Jurkat, Clone E6-1 (cell line): Measurements from ENCODE around the gene EML2.

Experiments
- DNase-seq: peaks from one replicate; pipeline ENCODE4 v3.0.0-alpha.2; 2011; ENCODE audit warnings: low read depth, low spot score
- H3K4me3 ChIP-seq: 2 replicates; pipeline ENCODE4 v1.5.1; 2011; ENCODE audit warnings: mild to moderate bottlenecking, low read length, control low read depth, moderate library complexity

The EML2 gene

DNA sequence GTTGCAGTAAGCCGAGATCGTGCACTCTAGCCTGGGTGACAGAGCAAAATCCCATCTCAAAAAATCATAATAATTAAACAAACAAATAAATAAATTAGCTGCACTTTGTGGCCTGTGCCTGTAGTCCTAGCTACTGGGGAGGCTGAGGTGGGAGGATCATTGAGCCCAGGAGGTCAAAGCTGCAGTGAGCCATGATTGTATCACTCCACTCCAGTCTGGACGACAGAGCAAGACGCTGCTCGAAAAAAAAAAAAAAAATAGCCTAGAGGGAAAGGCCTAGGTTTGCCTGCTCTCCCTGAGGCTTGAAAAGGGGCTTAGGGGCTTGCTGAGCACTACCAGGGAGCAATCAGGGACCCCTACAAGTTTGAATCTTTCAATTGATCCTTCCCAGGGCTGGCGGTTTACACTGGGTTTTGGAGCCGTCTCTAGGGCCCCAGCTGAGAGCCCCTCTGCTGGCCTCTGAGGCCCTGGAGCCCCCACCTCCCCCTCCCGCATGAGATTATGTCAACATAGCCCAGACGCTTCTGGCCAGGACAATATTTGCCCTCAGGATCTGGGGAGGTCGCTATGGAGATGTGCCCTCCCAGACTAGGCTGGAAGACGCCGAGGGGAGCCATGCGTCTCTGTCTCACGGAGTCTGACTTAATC is 18.4 kb upstream of the EML2 start:
- DNase-seq, result no peak
- no peak overlapping the region for H3K4me3 ChIP-seq

DNA sequence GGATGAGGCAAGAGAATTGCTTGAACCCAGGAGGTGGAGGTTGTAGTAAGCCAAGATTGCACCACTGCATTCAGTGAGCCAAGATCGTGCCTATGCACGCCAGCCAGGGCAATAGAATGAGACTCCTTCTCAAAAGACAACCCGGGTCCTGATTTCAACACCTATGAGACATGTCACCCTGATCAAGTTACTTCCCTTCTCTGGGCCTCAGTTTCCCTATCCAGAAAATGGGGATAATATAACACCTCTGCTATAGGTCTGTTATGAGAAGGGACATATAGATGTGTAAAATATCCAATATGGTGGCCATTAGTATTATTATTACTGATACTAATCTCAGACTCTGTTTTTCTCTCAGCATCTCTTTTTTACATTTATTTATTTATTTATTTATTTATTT is 15.9 kb upstream of the EML2 start:
- no peak overlapping the region for H3K4me3 ChIP-seq
- DNase-seq, result no peak

DNA sequence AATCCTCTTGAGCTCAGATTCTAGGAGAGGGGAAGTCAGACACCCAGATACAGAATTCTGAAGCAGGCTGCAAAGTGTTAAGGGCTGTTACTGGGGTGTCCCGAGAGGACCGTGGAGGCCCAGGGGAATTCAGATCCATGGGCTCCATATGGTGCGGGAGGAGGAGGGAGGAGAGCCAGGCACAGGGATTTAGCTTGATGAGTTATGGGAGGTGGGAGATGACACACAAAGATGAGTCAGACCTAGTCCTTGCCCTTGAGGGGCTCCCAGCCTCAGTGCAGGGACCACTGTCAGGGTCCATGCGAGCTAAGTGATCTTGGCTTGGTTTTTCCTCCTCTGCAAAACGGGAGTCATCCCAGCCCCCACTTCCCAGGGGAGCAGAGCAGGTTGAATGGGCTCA is 14.4 kb upstream of the EML2 start:
- H3K4me3 ChIP-seq, result no peak overlapping the region
- no peak for DNase-seq

DNA sequence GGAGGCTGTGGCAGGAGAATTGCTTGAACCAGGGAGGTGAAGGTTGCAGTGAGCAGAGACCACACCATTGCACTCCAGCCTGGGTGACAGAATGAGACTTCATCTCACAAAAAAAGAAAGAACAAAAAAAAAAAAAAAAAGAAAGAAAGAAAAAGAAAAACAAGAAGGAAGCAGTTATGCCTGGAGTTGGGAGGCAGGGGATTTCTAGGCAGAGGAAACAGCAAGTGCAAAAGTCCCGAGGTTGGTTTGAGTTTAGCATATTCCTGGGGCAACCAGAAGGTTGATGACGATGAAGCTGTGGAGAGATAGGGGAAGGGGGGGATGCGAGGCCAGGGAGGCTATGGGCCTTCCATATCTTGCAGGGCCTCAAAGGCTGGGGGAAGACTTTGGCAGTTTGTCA is 11.5 kb upstream of the EML2 start:
- no peak overlapping the region for H3K4me3 ChIP-seq
- DNase-seq, result no peak

DNA sequence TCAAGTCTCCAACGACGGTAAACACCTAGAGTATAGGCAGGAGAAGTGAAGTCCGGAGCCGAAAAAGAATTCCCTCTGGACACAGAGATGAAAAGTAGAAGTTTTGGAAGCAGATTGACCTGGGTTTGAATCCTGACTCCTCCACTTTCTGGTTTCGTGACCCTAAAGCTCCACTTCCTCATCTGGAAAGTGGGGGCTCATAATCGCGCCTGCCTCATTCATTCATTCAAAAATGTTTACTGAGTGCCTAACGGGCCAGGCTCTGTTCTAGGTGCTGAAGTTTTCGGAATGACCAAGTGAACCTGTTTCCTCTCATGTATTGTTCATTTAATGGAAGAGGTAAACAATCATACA is 7.1 kb upstream of the EML2 start:
- DNase-seq, result no peak
- H3K4me3 ChIP-seq, result peak overlapping the region; percentile 64

DNA sequence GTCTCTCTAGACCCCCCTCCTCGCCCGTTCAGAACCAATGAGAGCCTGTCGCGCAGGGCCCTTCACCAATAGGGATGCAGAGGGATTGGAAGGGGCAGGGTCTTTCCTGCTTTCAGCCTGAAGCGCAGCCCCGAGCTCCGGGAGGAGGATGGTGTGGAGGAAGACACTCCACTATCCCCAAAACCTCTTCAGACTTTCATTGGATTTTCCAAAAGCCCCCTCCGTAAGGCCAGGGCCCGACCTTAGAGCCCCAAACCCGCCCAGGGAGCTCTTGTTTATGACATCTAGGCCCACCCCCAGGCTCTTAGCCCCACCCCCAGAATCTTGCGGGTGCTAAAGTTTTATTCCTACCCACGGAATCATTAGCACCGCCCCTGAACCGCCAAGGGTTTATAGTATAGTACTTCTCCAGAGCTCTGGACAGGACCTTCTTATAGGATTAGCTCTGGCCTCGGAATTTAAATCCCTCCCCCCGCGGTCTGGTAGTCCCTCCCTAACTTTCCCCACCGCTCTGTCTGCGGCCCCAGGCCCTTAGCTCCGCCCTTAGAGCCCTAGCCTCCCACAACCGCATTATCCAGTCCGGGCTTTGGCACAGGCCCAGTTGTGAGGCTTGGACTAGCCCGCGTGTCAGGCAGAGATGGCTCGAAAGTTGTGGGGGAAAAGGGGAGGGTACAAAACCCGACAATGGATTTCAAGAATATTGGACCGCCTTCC is 6.6 kb upstream of the EML2 start:
- peak; percentile 90 for DNase-seq
- peak overlapping the region; percentile 64 for H3K4me3 ChIP-seq

DNA sequence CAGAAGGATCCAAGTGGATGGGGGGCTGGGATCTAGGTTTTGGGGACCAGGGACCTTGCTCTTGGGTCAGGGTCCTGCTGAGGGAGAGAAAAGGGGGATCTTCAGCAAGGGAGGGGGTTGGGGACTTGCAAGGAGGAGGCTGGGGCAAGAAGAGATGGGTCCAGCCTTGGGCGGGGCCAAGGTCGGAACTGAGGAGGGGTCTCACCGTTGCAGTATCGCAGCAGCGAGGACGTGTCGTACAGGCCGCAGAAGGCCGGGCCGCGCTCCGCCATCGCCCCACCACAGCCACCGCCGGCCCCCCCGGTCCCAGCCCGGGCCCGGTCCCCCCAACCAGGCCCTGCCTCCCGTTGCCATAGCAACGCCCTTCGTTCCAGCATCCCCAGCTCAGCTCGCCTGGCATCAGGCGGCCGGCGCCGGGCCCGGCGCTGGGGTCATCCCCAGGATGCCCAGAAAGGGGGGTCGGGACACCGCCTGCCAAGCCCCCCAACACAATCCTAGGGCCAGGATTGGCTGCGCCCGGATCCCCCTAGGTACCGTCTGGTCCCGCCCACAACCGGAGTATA is 6.0 kb upstream of the EML2 start:
- DNase-seq, result no peak
- H3K4me3 ChIP-seq, result peak overlapping the region; percentile 64

DNA sequence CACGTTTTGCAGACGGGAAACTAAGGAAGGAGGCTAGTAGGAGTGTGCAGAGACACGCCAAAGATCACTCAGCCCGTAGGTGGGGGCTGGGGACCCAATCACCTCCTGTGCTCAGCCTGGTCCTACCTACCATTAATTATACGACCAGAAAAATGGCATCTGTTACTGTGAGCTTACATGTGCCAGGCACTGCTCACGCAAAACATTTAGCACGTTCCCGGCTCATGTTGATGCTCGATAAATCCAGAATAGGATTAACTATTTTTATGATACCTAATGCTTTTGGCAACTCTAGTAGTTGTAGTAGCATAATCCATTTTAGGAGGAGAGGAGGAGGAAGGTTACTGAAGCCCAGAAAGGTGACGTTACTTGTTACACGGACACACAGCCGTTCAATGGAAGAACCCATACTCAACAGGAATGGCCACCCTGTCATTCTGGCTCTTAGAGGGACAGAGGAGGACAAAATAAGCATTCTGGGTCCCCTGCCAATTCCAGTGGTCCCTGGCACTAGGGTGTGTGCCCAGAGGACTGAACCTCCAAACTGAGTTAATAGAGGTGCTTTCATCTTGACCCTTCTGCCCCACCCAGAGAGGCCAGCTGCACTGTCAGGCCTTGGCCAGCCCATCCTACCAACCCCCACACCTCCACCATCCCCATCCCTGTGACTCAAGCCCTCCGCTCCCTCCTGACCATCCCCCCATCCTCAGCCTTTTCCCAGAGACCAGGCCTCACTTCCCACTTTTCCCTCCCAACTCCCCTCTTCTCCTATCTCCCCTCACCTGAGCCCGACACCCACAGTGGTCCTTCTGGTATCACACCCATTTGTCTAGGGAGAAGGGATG is 5.0 kb upstream of the EML2 start:
- no peak for DNase-seq
- no peak overlapping the region for H3K4me3 ChIP-seq

DNA sequence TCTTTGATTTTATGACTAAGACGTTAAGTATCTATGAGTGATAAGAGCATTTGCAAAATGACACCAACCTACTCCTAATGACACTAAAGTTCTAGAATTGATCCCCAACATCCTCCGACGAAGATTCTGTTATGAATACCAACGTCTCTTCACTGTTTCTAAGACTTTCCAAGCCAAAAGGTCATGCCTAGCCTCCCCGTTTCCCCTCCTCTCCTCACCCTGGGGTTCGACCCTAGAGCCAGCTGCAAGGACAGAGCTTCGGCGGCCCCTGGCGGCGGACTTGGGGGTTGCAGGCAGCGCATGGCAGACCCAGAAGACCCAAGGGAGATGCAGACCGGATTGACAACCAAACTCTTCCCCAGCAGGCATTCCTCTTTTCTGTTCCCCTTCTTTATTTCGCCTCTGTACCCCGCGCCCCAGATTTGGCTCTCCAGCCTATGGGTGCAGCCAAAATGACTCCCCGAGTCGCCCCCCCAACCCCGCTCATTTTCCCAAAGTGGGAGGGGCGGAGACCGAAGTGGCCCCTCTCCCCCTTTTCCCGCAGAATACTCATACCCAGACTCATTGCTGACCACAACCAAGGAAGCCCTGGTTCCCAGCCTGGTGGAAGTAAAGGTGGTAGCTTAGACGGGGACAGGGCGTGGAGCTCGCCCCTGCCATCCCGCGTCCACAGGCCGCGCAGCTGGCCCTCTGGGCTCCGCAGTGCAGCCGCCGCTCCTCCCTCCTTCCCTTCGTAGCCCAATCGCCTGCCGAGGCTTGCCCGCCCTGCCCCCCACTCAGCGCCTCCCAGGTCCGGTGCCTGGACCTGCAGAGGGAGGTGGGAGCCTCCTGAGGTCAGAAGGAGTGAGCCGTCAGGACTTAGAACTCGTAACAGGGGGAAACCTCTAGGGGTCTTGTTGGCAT is 4.1 kb upstream of the EML2 start:
- H3K4me3 ChIP-seq, result peak overlapping the region; percentile 1; the same call in 1 of the 2 replicates
- DNase-seq, result peak; percentile 75

DNA sequence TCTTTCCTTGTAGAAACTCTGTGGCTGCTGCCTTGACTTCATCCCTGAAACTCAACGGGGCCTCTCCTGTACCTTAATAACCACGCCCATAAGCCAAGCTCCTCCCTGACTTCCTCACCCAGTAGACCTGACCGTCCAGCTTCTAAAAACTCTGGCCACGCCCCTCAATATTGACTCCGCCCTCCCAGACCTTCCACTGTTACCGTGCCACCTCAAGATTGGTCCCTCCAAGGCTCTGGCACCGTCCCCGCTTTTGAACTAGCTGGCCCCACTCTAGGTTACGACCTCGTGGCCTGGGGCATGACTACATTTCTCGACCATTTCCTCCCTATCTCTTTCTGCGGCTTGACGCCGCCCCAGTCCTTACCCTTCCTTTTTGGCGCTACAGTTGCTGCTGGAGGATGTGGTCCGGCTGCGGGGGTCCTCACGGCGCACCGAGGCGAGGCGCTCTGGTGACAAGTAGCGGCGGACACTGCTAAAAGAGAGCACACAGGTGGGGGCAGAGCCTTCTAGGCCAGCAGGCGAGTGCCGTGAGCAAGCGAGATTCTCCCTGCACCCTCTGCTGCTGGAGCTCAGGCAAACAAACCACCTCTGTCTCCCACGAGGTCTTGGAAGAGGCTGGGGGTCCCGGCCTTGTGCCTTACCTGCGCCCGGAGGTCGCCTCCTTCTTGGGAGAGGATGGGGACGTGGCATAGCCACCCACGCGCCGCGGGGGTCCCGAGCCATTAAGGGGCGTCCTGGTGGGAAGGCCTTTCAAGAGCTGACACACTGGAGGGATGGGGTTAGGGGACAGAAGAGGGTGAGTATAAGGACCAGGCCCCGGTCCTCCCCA is 2.3 kb upstream of the EML2 start:
- peak; percentile 59 for DNase-seq
- H3K4me3 ChIP-seq, result peak overlapping the region; percentile 65

DNA sequence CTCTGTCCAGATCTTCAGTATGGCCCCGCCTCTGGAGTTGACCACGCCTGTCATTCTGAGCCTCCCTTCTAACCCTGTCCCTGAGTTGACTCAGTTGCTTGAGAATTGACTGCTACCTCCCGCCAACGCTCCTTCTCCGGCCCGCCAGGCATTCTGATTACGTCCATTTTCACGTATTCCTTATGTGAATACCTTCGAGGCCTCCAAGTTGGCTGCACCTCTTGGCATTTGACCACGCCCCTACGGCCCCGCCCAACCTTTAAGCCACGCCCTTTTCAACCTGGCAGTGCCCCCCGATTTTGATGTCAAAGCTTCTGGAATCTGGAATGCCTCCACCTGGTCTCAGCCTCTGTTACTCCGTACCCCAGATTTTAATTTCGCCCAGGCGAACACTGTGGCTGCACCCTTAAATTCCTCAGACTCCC is 1.7 kb upstream of the EML2 start:
- peak; percentile 16 for DNase-seq
- H3K4me3 ChIP-seq, result peak overlapping the region; percentile 65

DNA sequence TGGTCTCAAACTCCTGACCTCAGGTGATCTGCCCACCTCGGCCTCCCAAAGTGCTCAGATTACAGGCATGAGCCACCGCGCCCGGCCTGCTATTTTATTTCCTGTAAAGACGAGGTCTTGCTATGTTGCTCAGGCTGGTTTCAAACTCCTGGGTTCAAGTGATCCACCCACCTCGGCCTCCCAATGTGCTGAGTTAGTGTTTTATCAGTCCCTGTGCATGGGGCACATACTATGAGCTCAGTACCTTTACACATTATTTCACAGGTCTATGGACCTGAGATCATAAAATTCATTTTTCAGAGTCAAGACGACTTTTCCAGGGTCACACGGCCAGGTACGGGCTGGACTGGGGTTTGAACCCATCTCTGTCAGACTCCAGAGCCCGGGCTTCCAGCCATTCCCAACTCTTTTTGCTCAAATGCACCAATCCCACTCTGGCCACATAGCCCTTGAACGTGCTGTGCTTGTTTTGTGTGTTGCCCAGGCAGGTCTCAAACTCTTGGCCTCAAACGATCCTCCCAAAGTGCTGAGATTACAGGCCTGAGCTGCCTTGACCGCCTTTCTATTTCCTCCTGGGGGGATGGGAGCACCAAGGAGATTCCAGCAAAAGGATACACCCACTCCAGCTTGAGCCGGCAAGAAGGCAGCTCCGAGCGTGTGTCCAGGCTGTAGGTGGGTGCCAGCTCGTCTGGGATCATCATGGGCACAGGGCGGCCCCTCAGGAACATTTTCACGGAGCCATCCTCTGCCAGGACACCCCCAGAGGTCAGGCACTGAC is 1.1 kb downstream of the EML2 start:
- H3K4me3 ChIP-seq, result peak overlapping the region; percentile 83

DNA sequence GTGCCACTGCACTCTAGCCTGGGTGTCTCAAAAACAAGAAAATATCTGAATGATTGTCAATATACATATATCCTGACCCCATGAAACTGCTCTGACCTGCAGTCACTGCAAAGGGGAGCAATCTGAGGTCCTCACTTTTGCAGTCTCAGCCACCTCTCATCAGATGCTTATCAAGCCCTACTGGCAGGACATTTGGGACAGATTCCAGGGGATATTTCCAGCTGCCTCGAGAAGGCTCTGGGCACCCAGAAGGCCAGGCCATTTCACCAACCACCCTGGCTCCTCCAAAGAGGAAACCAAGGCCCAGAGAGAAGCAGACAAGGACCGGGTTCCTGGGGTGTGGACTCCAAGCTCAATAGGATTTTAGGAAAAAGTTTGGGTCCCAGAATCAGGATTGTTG is 2.3 kb downstream of the EML2 start:
- H3K4me3 ChIP-seq, result no peak overlapping the region
- DNase-seq, result no peak

More for the DNA sequence above, 1.1 kb downstream of the EML2 start:
- DNase-seq, result no peak

DNA sequence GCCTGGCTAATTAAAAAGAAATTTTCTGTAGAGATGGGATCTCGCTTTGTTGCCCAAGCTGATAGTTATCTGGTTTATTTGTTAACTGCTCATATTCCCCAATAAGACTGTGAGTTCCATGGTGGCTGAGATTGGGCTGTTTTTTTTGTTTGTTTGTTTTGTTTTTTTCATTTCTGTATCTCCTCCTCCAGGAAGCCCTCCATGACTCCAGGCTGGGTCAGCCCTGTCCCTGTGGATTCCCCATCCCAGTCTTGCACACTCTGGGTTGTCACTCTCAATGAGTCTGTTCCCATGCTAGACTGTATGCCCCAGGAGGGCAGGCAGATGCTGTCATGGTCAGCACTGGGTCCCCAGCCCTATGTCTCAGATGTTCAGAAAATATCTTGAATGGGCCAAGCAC is 2.9 kb downstream of the EML2 start:
- no peak overlapping the region for H3K4me3 ChIP-seq
- no peak for DNase-seq

DNA sequence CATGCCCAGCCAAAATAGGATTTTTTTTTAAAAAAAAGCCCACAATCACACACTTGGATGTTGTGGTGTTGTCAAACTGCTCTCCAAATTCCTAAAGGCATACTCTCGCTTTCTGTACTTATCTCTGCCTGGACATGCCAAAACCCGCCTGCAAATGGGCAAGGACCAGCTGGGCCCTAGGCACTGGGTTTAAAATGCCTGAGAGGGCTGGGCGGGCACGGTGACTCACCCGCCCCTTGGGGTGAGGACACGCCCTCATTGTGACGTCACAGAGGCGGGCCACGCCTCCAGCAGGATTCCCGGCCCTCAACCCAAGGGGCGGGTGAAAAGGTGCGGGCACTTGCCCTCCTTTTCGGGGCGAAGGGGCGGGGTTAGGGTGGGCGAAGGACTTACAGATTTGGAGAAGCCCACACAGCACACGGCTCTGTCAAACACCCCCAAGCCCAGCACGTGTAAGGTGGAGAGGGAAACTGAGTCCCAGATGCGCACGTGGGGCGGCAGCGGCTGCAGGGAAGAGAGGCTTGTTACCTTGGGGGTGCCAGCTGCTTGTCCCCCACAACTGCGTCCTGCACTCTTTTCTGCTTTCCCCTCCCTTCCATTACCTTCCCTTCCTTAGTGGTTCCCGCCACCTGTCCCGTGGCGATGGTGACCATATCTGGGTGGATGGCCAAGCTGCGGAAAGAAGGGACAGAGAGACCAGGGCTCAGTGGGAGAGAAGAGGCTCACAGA is 6.6 kb downstream of the EML2 start:
- no peak overlapping the region for H3K4me3 ChIP-seq
- DNase-seq, result no peak

DNA sequence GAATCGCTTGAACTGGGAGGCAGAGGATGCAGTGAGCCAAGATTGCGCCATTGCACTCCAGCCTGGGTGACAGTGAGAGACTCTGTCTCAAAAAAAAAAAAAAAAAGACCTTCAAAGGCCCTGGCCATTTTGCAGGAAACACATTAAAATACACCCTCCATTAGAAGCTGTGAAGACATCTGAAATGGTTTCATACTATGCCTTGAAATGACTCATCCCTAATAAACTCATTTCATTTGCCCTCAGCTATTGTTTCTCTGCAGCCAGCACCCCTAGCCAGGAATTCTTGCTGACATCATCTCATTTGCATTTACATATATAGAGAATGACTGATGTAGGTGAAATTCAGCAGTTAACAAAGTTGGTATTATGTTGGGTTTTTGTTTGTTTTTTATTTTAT is 8.7 kb downstream of the EML2 start:
- no peak overlapping the region for H3K4me3 ChIP-seq
- DNase-seq, result no peak

DNA sequence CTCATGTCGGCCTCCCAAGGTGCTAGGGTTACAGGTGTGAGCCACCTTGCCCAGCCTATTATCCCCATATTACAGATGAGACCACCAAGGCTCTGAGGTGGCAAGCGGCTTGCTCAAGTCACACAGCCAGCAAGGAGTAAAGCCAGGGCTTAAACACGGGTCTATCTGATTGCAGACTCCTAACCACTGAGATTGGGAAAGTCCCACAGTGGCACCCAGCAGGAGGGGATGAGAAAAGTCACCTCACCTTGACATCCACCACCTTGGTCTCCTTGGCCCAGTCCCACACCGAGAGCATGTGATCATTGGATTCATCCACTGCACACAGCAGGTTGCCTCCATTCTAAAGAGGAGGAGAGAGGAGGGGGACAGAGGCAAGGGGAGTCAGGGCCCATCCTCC is 9.5 kb downstream of the EML2 start:
- DNase-seq, result no peak
- no peak overlapping the region for H3K4me3 ChIP-seq
